SK-N-SH treated with all-trans-retinoic acid at 6 μM for 48 hours (cell line): ENCODE results near the gene NHS.

ENCODE experiments used
- ATAC-seq: fragments of 200-7000 bp; cut with Tn5 transposase; 3 replicates; pipeline ENCODE4 v1.9.1; 2020; ENCODE audit warnings: mild to moderate bottlenecking, moderate library complexity
- ARNTL ChIP-seq: fragments of 450-650 bp; formaldehyde crosslinking; IDR thresholded peaks from 2 replicates; pipeline ENCODE4 v1.5.0; 2020; ENCODE audit warnings: low read depth, mild to moderate bottlenecking, moderate library complexity, borderline replicate concordance
- BACH2 ChIP-seq: fragments of 250-450 bp; sonication (Bioruptor Pico); IDR thresholded peaks from 2 replicates; pipeline ENCODE4 v1.9.0; 2021; ENCODE audit warnings: mild to moderate bottlenecking, borderline replicate concordance
- CREB5 ChIP-seq: fragments of 250-450 bp; sonication (Bioruptor Pico); IDR thresholded peaks from 2 replicates; pipeline ENCODE4 v1.5.1; 2020; ENCODE audit warnings: low read depth, mild to moderate bottlenecking, moderate library complexity
- CSDC2 ChIP-seq: fragments of 250-450 bp; sonication (Bioruptor Pico); IDR thresholded peaks from 2 replicates; pipeline ENCODE4 v1.5.0; 2020; ENCODE audit warnings: mild to moderate bottlenecking, moderate library complexity
- ESRRG ChIP-seq: fragments of 250-450 bp; sonication (Bioruptor Pico); IDR thresholded peaks from 2 replicates; pipeline ENCODE4 v1.6.1; 2021; ENCODE audit warnings: mild to moderate bottlenecking
- GLIS3 ChIP-seq: fragments of 250-450 bp; sonication (Bioruptor Pico); IDR thresholded peaks from 2 replicates; pipeline ENCODE4 v1.5.0; 2020; ENCODE audit warnings: mild to moderate bottlenecking, moderate library complexity
- ISL1 ChIP-seq: fragments of 250-450 bp; sonication (Bioruptor Pico); IDR thresholded peaks from 2 replicates; pipeline ENCODE4 v2.1.2; 2022; ENCODE audit warnings: mild to moderate bottlenecking, moderate library complexity
- OSR1 ChIP-seq: fragments of 250-450 bp; sonication (Bioruptor Pico); IDR thresholded peaks from 2 replicates; pipeline ENCODE4 v1.8.0; 2022; ENCODE audit warnings: moderate library complexity, mild to moderate bottlenecking, inconsistent platforms
- PATZ1 ChIP-seq: fragments of 250-450 bp; sonication (Bioruptor Pico); IDR thresholded peaks from 2 replicates; pipeline ENCODE4 v1.8.0; 2020; ENCODE audit warnings: mild to moderate bottlenecking, moderate library complexity, borderline replicate concordance
- RARB ChIP-seq: fragments of 250-450 bp; sonication (Bioruptor Pico); IDR thresholded peaks from 2 replicates; pipeline ENCODE4 v1.8.0; 2021; ENCODE audit warnings: mild to moderate bottlenecking, moderate library complexity
- SNAI2 ChIP-seq: fragments of 250-450 bp; sonication (Bioruptor Pico); IDR thresholded peaks from 2 replicates; pipeline ENCODE4 v1.5.0; 2020; ENCODE audit warnings: mild to moderate bottlenecking, moderate library complexity
- TOX ChIP-seq: fragments of 250-450 bp; sonication (Bioruptor Pico); IDR thresholded peaks from 2 replicates; pipeline ENCODE4 v1.8.0; 2021; ENCODE audit warnings: mild to moderate bottlenecking, moderate library complexity, borderline replicate concordance
- ZC3H10 ChIP-seq: fragments of 250-450 bp; sonication (Bioruptor Pico); IDR thresholded peaks from 2 replicates; pipeline ENCODE4 v1.5.1; 2021; ENCODE audit warnings: mild to moderate bottlenecking, moderate library complexity
- ZFP3 ChIP-seq: fragments of 250-450 bp; sonication (Bioruptor Pico); IDR thresholded peaks from 2 replicates; pipeline ENCODE4 v1.5.0; 2020; ENCODE audit warnings: mild to moderate bottlenecking, moderate library complexity
- ZFP30 ChIP-seq: fragments of 450-650 bp; formaldehyde crosslinking; IDR thresholded peaks from 2 replicates; pipeline ENCODE4 v1.5.0; 2022; ENCODE audit warnings: mild to moderate bottlenecking, moderate library complexity
- ZNF565 ChIP-seq: fragments of 450-650 bp; formaldehyde crosslinking; conservative IDR thresholded peaks from 2 replicates; pipeline ENCODE4 v1.5.0; 2020; ENCODE audit warnings: low read depth, mild to moderate bottlenecking, moderate library complexity
- ZNF70 ChIP-seq: fragments of 450-650 bp; formaldehyde crosslinking; IDR thresholded peaks from 2 replicates; pipeline ENCODE4 v1.5.0; 2020; ENCODE audit warnings: mild to moderate bottlenecking, moderate library complexity
- ZNF8 ChIP-seq: fragments of 450-650 bp; formaldehyde crosslinking; IDR thresholded peaks from 2 replicates; pipeline ENCODE4 v1.5.0; 2020; ENCODE audit warnings: mild to moderate bottlenecking, moderate library complexity
- TF ChIP-seq, protein P1 (sequence below): fragments of 250-450 bp; sonication (Bioruptor Pico); IDR thresholded peaks from 2 replicates; pipeline ENCODE4 v1.8.0; 2021; ENCODE audit warnings: low read depth, mild to moderate bottlenecking, moderate library complexity, borderline replicate concordance
- TF ChIP-seq, protein P2 (sequence below): fragments of 250-450 bp; sonication (Bioruptor Pico); IDR thresholded peaks from 2 replicates; pipeline ENCODE4 v1.5.0; 2020; ENCODE audit warnings: mild to moderate bottlenecking, moderate library complexity

NHS gene

DNA sequence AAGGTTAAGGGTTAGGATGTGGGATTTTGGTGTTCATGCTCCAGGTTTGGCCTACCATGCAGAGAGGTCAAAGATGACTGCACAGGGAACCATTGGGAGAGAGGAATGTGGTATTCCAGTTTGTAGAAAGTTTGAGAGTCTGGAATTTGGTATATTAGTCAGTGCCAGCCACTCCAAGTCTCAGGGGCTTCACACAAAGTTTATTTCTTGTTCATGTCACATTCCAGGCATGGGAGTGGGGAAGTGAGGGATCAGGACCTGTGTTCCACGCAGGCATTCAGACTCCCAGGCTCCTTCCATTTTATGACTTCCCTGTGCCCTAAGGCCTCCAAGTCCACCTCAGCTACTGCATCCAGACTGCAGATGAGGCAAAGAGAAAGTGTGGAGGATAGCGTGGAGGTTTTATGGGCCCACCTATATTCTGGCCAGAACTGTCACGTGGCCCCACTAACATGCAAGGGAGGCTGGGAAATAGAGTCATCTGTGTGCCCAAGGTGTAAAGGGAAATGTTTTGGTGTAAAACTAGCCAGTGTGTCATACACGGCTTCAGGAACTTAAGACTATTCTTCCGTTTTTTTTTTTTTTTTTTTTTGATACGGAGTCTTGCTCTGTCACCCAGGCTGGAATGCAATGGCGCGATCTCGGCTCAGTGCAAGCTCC, 221.7 kb downstream of the NHS start:
- no peak for ATAC-seq
- TF ChIP-seq ZNF70 (CRISPR knock-in tag) (no peak), ZNF565 (no peak), ZNF8 (CRISPR knock-in tag) (no peak), ISL1 (CRISPR knock-in tag) (no peak), CSDC2 (CRISPR knock-in tag) (no peak), SNAI2 (CRISPR knock-in tag) (no peak), ZC3H10 (CRISPR knock-in tag) (no peak), ESRRG (CRISPR knock-in tag) (no peak)
- TF ChIP-seq, all 23 proteins: peak for 0

- TF ChIP-seq RARB: no peak
- no peak for ATAC-seq
Observed at GRCh38 chrX:17597327-17597726, 222.3 kb downstream of the NHS start.

GRCh38 chrX:17597836-17598439, 222.9 kb downstream of the NHS start:
- no peak for TF ChIP-seq ZNF565
- TF ChIP-seq RARB: no peak
- TF ChIP-seq SNAI2 (CRISPR knock-in tag): no peak
- TF ChIP-seq GLIS3 (CRISPR knock-in tag): no peak
- TF ChIP-seq ZFP3 (CRISPR knock-in tag): no peak
- ATAC-seq: peak; percentile 72

- TF ChIP-seq BACH2: no peak
- no peak for TF ChIP-seq CSDC2 (CRISPR knock-in tag)
- no peak for ATAC-seq
Observed at GRCh38 chrX:17601441-17602200, 226.6 kb downstream of the NHS start.

GRCh38 chrX:17602245-17602644, 227.2 kb downstream of the NHS start:
- no peak for ATAC-seq
- no peak for TF ChIP-seq ESRRG (CRISPR knock-in tag)
- TF ChIP-seq, protein P1, sequence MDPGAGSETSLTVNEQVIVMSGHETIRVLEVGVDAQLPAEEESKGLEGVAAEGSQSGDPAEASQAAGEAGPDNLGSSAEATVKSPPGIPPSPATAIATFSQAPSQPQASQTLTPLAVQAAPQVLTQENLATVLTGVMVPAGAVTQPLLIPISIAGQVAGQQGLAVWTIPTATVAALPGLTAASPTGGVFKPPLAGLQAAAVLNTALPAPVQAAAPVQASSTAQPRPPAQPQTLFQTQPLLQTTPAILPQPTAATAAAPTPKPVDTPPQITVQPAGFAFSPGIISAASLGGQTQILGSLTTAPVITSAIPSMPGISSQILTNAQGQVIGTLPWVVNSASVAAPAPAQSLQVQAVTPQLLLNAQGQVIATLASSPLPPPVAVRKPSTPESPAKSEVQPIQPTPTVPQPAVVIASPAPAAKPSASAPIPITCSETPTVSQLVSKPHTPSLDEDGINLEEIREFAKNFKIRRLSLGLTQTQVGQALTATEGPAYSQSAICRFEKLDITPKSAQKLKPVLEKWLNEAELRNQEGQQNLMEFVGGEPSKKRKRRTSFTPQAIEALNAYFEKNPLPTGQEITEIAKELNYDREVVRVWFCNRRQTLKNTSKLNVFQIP (CRISPR knock-in tag): no peak
- no peak for TF ChIP-seq ZFP3 (CRISPR knock-in tag)
- no peak for TF ChIP-seq ZNF8 (CRISPR knock-in tag)
- no peak for TF ChIP-seq CSDC2 (CRISPR knock-in tag)
- no peak for TF ChIP-seq ZFP30 (CRISPR knock-in tag)
- TF ChIP-seq SNAI2 (CRISPR knock-in tag): no peak
- no peak for TF ChIP-seq PATZ1 (CRISPR knock-in tag)
- no peak for TF ChIP-seq ARNTL (CRISPR knock-in tag)
- no peak for TF ChIP-seq TOX (CRISPR knock-in tag)
- no peak for TF ChIP-seq RARB
- no peak for TF ChIP-seq ZNF70 (CRISPR knock-in tag)
- TF ChIP-seq OSR1 (CRISPR knock-in tag): no peak
- TF ChIP-seq CREB5 (CRISPR knock-in tag): no peak

DNA sequence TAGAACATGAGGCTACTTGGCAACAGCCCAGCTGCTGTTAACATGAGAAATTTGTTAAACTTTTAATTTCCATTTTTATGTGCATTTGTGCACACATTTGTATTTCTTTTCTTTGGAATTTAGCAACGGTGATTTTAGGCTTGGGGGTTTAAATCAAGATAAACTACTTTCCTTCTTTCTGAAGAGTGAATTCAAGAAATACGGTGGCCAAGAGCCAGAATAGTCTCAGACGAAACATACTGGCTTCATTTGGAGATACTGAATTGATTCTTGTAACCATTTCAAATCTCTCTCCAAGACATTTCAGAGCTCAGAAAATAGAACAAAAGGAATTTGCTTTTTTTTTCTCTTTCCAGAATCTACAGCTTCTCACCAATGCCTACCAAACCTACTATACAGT, 228.2 kb downstream of the NHS start:
- TF ChIP-seq CREB5 (CRISPR knock-in tag): no peak
- no peak for TF ChIP-seq ESRRG (CRISPR knock-in tag)
- TF ChIP-seq, protein P1 (CRISPR knock-in tag): no peak
- no peak for TF ChIP-seq ZFP30 (CRISPR knock-in tag)
- TF ChIP-seq, protein P2, sequence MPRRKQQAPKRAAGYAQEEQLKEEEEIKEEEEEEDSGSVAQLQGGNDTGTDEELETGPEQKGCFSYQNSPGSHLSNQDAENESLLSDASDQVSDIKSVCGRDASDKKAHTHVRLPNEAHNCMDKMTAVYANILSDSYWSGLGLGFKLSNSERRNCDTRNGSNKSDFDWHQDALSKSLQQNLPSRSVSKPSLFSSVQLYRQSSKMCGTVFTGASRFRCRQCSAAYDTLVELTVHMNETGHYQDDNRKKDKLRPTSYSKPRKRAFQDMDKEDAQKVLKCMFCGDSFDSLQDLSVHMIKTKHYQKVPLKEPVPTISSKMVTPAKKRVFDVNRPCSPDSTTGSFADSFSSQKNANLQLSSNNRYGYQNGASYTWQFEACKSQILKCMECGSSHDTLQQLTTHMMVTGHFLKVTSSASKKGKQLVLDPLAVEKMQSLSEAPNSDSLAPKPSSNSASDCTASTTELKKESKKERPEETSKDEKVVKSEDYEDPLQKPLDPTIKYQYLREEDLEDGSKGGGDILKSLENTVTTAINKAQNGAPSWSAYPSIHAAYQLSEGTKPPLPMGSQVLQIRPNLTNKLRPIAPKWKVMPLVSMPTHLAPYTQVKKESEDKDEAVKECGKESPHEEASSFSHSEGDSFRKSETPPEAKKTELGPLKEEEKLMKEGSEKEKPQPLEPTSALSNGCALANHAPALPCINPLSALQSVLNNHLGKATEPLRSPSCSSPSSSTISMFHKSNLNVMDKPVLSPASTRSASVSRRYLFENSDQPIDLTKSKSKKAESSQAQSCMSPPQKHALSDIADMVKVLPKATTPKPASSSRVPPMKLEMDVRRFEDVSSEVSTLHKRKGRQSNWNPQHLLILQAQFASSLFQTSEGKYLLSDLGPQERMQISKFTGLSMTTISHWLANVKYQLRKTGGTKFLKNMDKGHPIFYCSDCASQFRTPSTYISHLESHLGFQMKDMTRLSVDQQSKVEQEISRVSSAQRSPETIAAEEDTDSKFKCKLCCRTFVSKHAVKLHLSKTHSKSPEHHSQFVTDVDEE (CRISPR knock-in tag): no peak
- no peak for TF ChIP-seq ZNF70 (CRISPR knock-in tag)
- no peak for ATAC-seq
